AG09309 (cell line): ENCODE data around the gene BUD31.
"Not testable (repeated sequence)": the region's sequence is repeated elsewhere in the genome, so short reads cannot be mapped to it uniquely, and the experiment has no call there.

Experiments
- DNase-seq: peaks from one replicate; pipeline ENCODE4 v3.0.0-alpha.2; 2010; ENCODE audit warnings: low read depth
- H3K4me3 ChIP-seq: 2 replicates; pipeline ENCODE4 v1.5.1; 2011; ENCODE audit warnings: mild to moderate bottlenecking, low read depth, low read length, moderate library complexity; ENCODE audit not compliant: control insufficient read depth
- TF ChIP-seq, protein P1 (sequence below): IDR thresholded peaks from 2 replicates; pipeline ENCODE4 v1.5.1; 2011; ENCODE audit warnings: mild to moderate bottlenecking, low read depth, low read length, inconsistent platforms; ENCODE audit not compliant: insufficient read depth, control insufficient read depth; ENCODE audit errors: missing control alignments

Gene BUD31

DNA sequence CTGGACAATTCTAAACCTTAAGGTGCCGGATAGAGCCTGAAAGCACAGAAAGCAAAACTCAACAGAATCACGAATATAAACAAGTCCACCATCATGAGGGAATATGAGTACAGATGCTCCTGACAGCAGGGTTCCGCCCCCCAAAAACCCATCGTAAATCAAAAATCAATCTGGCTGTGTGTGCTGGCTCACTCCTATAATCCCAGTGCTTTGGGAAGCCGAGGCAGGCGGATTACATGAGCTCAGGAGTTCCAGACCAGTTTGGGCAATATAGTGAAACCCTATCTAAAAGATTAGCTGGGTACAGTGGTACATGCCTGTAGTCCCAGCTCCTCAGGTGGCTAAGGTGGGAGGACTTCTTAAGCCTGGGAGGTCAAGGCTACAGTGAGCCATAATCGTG is 12.2 kb downstream of the BUD31 start:
- no peak for DNase-seq

DNA sequence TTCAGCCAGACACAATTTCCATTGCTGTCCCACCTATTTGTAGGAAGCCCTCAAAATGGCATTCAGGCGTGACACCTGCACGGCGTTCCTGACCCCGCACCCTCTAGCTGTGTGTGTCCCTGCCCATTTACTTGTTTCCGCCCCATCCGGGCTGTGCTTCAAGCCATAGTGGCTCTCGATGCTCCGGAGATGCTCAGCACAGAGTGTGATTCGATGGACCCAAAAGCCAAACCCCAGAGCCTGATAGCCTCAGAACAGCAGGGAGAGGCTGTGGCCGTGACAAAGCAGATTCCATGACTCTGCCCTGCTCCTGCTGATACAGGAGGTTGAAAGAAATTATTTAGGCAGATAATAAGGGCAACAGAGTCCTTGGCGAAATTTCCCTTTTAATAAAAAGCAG is 13.4 kb downstream of the BUD31 start:
- DNase-seq = no peak
- no peak overlapping the region for H3K4me3 ChIP-seq
- TF ChIP-seq, protein P1, sequence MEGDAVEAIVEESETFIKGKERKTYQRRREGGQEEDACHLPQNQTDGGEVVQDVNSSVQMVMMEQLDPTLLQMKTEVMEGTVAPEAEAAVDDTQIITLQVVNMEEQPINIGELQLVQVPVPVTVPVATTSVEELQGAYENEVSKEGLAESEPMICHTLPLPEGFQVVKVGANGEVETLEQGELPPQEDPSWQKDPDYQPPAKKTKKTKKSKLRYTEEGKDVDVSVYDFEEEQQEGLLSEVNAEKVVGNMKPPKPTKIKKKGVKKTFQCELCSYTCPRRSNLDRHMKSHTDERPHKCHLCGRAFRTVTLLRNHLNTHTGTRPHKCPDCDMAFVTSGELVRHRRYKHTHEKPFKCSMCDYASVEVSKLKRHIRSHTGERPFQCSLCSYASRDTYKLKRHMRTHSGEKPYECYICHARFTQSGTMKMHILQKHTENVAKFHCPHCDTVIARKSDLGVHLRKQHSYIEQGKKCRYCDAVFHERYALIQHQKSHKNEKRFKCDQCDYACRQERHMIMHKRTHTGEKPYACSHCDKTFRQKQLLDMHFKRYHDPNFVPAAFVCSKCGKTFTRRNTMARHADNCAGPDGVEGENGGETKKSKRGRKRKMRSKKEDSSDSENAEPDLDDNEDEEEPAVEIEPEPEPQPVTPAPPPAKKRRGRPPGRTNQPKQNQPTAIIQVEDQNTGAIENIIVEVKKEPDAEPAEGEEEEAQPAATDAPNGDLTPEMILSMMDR = no peak

More for the DNA sequence above, 12.2 kb downstream of the BUD31 start:
- TF ChIP-seq, protein P1 = no peak
- H3K4me3 ChIP-seq = no peak overlapping the region

DNA sequence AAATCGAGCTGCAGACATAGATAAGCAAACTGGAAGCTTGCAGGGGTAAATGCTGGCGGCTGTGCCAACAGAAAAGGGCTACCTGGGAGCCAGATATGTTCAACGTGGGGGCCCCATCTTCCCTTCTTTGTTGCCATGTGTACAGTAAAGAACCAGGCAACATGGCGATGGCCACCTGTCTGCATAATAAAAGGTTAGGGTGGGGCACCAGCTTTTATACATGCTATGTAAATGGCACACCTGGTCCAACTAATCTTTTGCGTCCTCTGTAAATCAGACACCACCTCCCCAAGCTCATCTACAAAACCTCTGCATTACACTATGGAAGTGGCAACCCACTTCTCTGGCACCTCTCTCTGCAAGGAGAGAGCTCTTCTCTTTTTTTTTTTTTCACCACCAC is 13.9 kb downstream of the BUD31 start:
- no peak overlapping the region for H3K4me3 ChIP-seq
- TF ChIP-seq, protein P1 = no peak
- no peak for DNase-seq

DNA sequence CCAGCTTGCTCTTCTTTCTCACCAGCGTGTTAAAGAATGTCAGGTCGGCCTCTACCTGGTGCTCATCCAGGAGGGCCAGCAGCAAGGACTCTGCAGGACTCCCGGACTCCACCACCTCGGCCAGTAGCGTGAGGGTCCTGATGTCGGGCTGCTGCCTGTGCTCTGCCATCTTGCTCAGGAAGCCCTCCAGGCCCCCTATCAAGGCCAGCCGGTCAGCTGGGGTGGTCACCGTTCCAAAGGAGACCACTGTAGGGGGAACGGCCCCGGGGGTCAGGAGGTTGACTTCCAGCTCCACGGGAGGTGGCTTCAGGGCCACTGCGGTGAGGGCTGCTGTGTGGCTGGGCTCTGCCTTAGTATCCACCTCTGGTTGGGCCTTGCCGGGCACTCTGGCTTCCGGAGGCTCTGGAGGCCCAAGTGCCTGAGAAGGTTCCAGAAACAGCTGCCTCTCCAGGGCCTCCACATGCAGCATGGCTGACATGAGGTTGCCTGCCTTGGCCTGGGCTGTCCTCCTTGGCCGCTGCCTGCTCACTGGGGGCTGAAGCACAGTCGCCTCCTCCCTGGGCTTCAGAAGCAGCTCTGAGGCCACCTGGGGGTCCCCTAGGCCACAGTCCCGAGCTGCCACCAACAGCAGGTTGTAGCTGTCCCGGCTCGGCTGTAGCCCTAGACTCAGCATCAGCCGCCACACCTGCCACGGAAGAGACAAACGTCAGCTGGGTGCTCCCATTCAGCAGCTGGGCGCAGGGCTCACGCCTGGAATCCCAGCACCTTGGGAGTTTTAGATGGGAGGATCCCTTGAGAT is 16.4 kb downstream of the BUD31 start:
- DNase-seq = no peak
- TF ChIP-seq, protein P1 = no peak
- H3K4me3 ChIP-seq = no peak overlapping the region

DNA sequence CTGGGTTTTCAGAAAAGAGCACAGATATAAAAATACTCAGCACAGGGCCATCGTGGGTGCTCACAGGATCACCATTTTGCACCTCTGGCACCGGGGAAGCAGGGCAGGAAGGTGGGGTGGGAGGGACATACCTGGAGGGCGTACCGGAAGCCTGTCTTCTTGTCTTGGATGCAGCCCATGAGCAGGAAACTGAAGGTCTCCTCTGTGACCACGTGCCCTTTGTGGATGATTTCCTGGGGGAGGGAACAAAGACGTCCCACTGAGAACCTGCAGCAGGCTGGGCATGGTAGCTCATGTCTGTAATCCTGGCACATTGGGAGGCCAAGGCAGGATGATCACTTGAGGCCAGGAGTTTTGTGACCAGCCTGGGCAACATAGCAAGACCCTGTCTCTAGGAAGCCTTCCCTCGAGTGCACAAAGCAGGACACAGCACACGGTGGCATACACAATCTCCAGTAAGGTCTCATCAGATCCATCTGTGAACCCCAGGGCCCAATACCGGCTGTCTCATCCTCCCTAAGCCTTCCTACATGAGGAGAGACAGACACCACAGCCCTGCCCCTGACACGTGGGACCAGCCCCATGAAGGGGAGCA is 20.3 kb downstream of the BUD31 start:
- no peak for DNase-seq

DNA sequence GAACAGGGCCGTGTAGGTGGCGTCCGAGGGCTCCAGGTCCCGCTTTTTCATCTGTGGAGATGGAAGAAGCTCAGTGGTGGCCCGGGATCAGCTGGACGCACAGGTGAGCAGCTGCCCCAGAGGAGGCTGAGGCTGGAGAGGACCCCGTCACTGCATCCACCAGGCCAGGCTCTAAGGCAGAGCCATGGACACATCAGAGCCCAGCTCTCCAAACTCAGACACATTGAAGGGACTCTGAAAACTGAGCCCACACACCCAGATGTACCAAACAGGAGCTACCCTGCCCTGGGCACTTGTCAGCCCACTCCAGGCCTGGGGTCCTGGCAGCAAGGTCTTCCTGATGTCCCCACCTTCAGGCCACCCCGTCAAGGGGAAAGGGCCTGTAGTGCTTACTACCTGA is 21.0 kb downstream of the BUD31 start:
- TF ChIP-seq, protein P1 = no peak
- H3K4me3 ChIP-seq = no peak overlapping the region
- no peak for DNase-seq

More for the DNA sequence above, 20.3 kb downstream of the BUD31 start:
- no peak overlapping the region for H3K4me3 ChIP-seq
- TF ChIP-seq, protein P1 = no peak

DNA sequence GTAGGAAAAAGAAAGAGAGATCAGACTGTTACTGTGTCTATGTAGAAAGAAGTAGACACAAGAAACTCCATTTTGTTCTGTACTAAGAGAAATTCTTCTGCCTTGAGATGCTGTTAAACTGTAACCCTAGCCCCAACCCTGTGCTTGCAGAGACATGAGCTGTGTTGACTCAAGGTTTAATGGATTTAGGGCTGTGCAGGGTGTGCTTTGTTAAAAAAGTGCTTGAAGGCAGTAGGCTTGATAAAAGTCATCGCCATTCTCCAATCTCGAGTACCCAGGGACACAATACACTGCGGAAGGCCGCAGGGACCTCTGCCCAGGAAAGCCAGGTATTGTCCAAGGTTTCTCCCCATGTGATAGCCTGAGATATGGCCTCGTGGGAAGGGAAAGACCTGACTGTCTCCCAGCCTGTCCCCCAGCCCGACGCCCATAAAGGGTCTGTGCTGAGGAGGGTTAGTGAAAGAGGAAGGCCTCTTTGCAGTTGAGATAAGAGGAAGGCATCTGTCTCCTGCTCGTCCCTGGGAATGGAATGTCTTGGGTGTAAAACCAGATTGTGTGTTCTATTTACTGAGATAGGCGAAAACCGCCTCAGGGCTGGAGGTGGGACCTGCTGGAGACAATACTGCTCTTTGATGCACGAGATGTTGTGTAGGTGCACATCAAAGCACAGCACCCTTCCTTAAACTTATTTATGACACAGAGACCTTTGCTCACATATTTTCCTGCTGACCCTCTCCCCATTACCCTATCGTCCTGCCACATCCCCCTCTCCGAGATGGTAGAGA is 23.2 kb downstream of the BUD31 start:
- not testable (repeated sequence) for H3K4me3 ChIP-seq, DNase-seq
